Stomach smooth muscle (tissue), 2 donors: ENCODE data around the gene UCN2.

ENCODE experiments used
- H3K27ac ChIP-seq: one replicate; pipeline ENCODE4 v1.7.0; 2013; ENCODE audit warnings: mild to moderate bottlenecking, low read length, inconsistent platforms
- H3K27me3 ChIP-seq, 2 donors: one replicate each; pipeline ENCODE4 v1.7.0; 2013; ENCODE audit warnings: low read length in 2 of 2; ENCODE audit not compliant: insufficient read depth in 2 of 2, control insufficient read depth in 1 of 2
- H3K36me3 ChIP-seq, 2 donors: one replicate each; pipeline ENCODE4 v1.7.0; 2013; ENCODE audit warnings: low read length in 2 of 2; ENCODE audit not compliant: control insufficient read depth in 2 of 2, insufficient read depth in 2 of 2
- H3K4me1 ChIP-seq: one replicate; pipeline ENCODE4 v1.7.0; 2013; ENCODE audit warnings: low read length; ENCODE audit not compliant: control insufficient read depth, insufficient read depth
- H3K4me3 ChIP-seq, 2 donors: one replicate each; pipeline ENCODE4 v1.7.0; 2013; ENCODE audit warnings: low read length in 2 of 2
- H3K9ac ChIP-seq, 2 donors: one replicate each; pipeline ENCODE4 v1.7.0; 2013; ENCODE audit warnings: low read length in 2 of 2, mild to moderate bottlenecking in 1 of 2
- H3K9me3 ChIP-seq, 2 donors: one replicate each; pipeline ENCODE4 v1.7.0; 2013; ENCODE audit warnings: low read length in 2 of 2; ENCODE audit not compliant: control insufficient read depth in 2 of 2
- donor health status: healthy.
- donor health status: Pancreatic carcinoma.

UCN2 gene

GRCh38 chr3:48561045-48561736 is 2.4 kb downstream of the UCN2 start:
- H3K27ac ChIP-seq, result peak overlapping the region; percentile 62
- H3K36me3 ChIP-seq, result no peaks in the 10 kb centered on the region
- no peaks in the 10 kb centered on the region for H3K9me3 ChIP-seq
- peak overlapping the region; percentile 39 to 60 for H3K9ac ChIP-seq
- H3K4me1 ChIP-seq, result peaks cover 49% of the 10 kb centered on the region
- H3K27me3 ChIP-seq, result no peaks in the 10 kb centered on the region
- H3K4me3 ChIP-seq, result peak overlapping the region; percentile 57 to 73

GRCh38 chr3:48560648-48561018 is 2.9 kb downstream of the UCN2 start:
- Histone ChIP-seq H3K4me3 (peak overlapping the region; percentile 57 to 73), H3K27ac (peak overlapping the region; percentile 62), H3K27me3 (no peaks in the 10 kb centered on the region), H3K36me3 (no peaks in the 10 kb centered on the region), H3K9me3 (no peaks in the 10 kb centered on the region), H3K9ac (peak overlapping the region; percentile 39 to 58), H3K4me1 (peaks cover 54% of the 10 kb centered on the region)

- Histone ChIP-seq H3K27ac (peak overlapping the region; percentile 62), H3K27me3 (no peaks in the 10 kb centered on the region), H3K36me3 (no peaks in the 10 kb centered on the region), H3K9ac (no peak overlapping the region), H3K9me3 (no peaks in the 10 kb centered on the region), H3K4me1 (peaks cover 54% of the 10 kb centered on the region), H3K4me3 (no peak overlapping the region)
These were observed 5.0 kb downstream of the UCN2 start for GRCh38 chr3:48558493-48559134.

- Histone ChIP-seq H3K4me3 (peak within 1 kb of the TSS; percentile 76 to 79), H3K27me3 (no peaks in the 10 kb centered on the region), H3K36me3 (no peaks in the 10 kb centered on the region), H3K4me1 (peaks cover 54% of the 10 kb centered on the region), H3K27ac (peak within 1 kb of the TSS; percentile 37), H3K9me3 (no peaks in the 10 kb centered on the region), H3K9ac (peak within 1 kb of the TSS; percentile 38 to 47)
These were observed 6.6 kb downstream of the UCN2 start, which contains the start of gene PFKFB4 for GRCh38 chr3:48556796-48557626. PFKFB4 (minus strand) TSS chr3:48556803; CDS start chr3:48556777, 26 bp downstream.

- peak overlapping the region; percentile 38 to 42 for H3K9ac ChIP-seq
- H3K27me3 ChIP-seq, result no peaks in the 10 kb centered on the region
- H3K4me1 ChIP-seq, result peaks cover 49% of the 10 kb centered on the region
- H3K36me3 ChIP-seq, result no peaks in the 10 kb centered on the region
- no peak overlapping the region for H3K27ac ChIP-seq
- no peaks in the 10 kb centered on the region for H3K9me3 ChIP-seq
- peak overlapping the region; percentile 60 to 79 for H3K4me3 ChIP-seq
These were observed 7.4 kb downstream of the UCN2 start for GRCh38 chr3:48555949-48556795.

GRCh38 chr3:48555231-48555948 is 8.2 kb downstream of the UCN2 start:
- Histone ChIP-seq H3K27ac (no peak overlapping the region), H3K36me3 (no peaks in the 10 kb centered on the region), H3K9ac (no peak overlapping the region), H3K9me3 (no peaks in the 10 kb centered on the region), H3K4me1 (peaks cover 41% of the 10 kb centered on the region), H3K27me3 (no peaks in the 10 kb centered on the region), H3K4me3 (no peak overlapping the region)

GRCh38 chr3:48553886-48554845 is 9.4 kb downstream of the UCN2 start:
- Histone ChIP-seq H3K27ac (no peak overlapping the region), H3K4me1 (peaks cover 29% of the 10 kb centered on the region), H3K27me3 (no peaks in the 10 kb centered on the region), H3K4me3 (no peak overlapping the region), H3K9me3 (no peaks in the 10 kb centered on the region), H3K36me3 (no peaks in the 10 kb centered on the region), H3K9ac (no peak overlapping the region)

- Histone ChIP-seq H3K4me1 (peaks cover 28% of the 10 kb centered on the region), H3K4me3 (no peak overlapping the region), H3K27me3 (no peaks in the 10 kb centered on the region), H3K9ac (no peak overlapping the region), H3K27ac (no peak overlapping the region), H3K36me3 (no peaks in the 10 kb centered on the region), H3K9me3 (no peaks in the 10 kb centered on the region)
These were observed 10.2 kb downstream of the UCN2 start for GRCh38 chr3:48553361-48553760.
